Measurements from ENCODE around the gene LTN1. TPM values are rescaled to one million over a fixed set of nuclear protein-coding genes. Genes with fewer than 3 reads are reported as not detected.

Gene LTN1
- total RNA-seq, 1 experiment from 2014 or later: 27.1 TPM

DNA sequence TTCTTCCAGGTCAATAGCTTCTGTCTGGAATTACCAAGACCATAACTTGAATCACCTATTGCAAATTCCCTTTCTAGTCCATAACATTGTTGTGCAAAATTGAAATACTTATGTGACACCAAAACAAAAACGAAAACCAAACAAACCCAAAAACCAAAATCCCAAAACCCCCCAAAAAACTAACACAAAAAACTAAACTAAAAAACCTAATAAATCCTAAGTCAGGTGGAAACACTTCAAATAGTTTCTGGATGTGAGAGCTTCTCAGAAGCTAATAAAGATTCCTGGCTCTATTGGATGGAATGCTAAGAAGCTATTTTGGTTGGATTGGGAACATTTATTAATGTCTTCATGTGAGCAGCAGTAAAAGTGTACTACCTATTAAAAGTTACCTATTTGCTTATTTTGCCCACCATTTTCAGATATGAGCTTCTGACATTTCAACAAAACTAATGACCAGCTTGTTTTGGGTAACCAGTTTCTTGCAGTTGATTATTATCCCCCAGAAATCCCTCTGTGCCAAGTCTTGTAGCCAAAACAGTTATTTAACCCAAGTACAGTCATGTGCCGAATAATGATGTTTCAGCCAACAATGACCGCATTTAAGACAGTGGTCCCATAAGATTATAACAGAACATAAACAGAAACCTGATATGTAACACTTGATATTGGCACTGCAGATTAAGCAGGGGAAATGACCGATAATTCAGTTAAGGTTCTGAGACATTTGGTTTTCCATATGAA is 76.4 kb downstream of the LTN1 start:
- CTCF ChIA-PET: no interaction called here
- peaks cover 5% of the 10 kb centered on the region for H3K36me3 Mint-ChIP-seq (ENCODE audit: insufficient read depth, unreplicated experiment)
- TF ChIP-seq, protein P1, sequence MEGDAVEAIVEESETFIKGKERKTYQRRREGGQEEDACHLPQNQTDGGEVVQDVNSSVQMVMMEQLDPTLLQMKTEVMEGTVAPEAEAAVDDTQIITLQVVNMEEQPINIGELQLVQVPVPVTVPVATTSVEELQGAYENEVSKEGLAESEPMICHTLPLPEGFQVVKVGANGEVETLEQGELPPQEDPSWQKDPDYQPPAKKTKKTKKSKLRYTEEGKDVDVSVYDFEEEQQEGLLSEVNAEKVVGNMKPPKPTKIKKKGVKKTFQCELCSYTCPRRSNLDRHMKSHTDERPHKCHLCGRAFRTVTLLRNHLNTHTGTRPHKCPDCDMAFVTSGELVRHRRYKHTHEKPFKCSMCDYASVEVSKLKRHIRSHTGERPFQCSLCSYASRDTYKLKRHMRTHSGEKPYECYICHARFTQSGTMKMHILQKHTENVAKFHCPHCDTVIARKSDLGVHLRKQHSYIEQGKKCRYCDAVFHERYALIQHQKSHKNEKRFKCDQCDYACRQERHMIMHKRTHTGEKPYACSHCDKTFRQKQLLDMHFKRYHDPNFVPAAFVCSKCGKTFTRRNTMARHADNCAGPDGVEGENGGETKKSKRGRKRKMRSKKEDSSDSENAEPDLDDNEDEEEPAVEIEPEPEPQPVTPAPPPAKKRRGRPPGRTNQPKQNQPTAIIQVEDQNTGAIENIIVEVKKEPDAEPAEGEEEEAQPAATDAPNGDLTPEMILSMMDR (IDR thresholded peaks at IDR 0.05; ENCODE audit: unreplicated experiment): no peak
- POLR2A ChIA-PET: interaction anchor here (1.6 kb wide), 1 partner anchor 32 kb away, joined by 3 read pairs; a partner anchor contains a TSS
- intact Hi-C loops (cut with micrococcal nuclease): no loop called here
- H3K4me3 Mint-ChIP-seq (ENCODE audit: unreplicated experiment): no peak overlapping the region
- no TSS peak for BruUV-seq (replicated peaks)
- H3K27ac Mint-ChIP-seq (ENCODE audit: low read depth, unreplicated experiment): no peak overlapping the region
- no peak for DNase-seq (ENCODE audit: unreplicated experiment)
- H3K9me3 Mint-ChIP-seq (ENCODE audit: unreplicated experiment): no peaks in the 10 kb centered on the region
- no peaks in the 10 kb centered on the region for H3K27me3 Mint-ChIP-seq (ENCODE audit: insufficient read depth, unreplicated experiment)
- H3K4me1 Mint-ChIP-seq (ENCODE audit: insufficient read depth, unreplicated experiment): no peaks in the 10 kb centered on the region

DNA sequence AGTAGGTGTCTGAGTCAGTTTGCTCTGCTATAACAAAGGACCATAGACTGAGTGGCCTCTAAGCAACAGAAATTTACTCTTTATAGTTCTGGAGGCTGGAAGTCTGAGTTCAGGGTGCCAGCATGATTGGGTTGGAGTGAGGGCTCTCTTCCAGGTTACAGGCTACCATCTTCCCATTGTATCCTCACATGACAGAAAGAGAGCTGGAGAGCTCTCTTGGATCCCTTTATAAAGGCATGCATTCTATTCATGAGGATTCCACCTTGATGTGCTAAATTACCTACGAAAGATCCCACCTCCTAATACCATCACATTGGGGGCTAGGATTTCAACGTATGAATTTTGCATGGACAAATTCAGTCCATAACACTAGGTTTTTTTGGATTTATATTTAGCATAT is 79.6 kb downstream of the LTN1 start:
- TF ChIP-seq, protein P1 (IDR thresholded peaks at IDR 0.05; ENCODE audit: unreplicated experiment): no peak

DNA sequence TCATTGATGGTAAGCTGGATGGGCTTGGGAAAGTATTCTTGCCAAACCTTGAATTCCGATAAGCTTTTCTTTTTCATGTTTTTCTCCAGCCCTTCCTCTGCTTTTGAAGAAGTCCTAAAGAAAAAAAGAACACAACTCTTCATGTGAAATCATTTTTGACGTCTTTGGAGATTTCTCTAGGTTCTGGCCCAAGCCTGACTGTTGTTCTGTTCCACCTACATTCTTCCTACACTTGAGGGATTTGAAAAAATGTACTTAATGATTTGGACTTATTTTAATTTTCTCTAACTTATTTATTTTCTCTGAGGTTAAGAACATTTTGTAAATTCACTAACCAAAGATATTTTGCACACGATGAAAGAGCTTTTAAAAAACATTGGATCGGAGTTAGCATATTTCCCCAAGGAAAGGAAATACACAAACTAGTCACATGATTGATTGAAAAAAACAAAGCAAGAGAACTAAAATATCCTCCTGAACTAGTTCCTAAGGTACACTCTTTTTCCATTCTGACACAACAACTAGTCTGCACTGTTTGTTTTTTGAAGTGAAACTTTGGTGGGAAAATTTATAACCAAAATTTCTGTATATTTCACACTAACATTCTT is 82.3 kb downstream of the LTN1 start:
- Mint-ChIP-seq H3K4me1 (ENCODE audit: insufficient read depth, unreplicated experiment) (no peaks in the 10 kb centered on the region), H3K4me3 (ENCODE audit: unreplicated experiment) (no peak overlapping the region), H3K36me3 (ENCODE audit: insufficient read depth, unreplicated experiment) (peaks cover 5% of the 10 kb centered on the region), H3K27ac (ENCODE audit: low read depth, unreplicated experiment) (no peak overlapping the region), H3K27me3 (ENCODE audit: insufficient read depth, unreplicated experiment) (no peaks in the 10 kb centered on the region), H3K9me3 (ENCODE audit: unreplicated experiment) (no peaks in the 10 kb centered on the region)
- BruUV-seq (replicated peaks): no TSS peak
- no peak for DNase-seq (ENCODE audit: unreplicated experiment)
- intact Hi-C loops (cut with micrococcal nuclease): no loop called here
- TF ChIP-seq, protein P1 (IDR thresholded peaks at IDR 0.05; ENCODE audit: unreplicated experiment): no peak
- POLR2A ChIA-PET: interaction anchor here (0.6 to 1.0 kb wide), 3 partner anchors 21 to 52 kb away, joined by 3 to 4 read pairs (median 3); a partner anchor contains a TSS
- CTCF ChIA-PET: no interaction called here

More for the DNA sequence above, 79.6 kb downstream of the LTN1 start:
- no peaks in the 10 kb centered on the region for H3K27me3 Mint-ChIP-seq (ENCODE audit: insufficient read depth, unreplicated experiment)
- H3K36me3 Mint-ChIP-seq (ENCODE audit: insufficient read depth, unreplicated experiment): peaks cover 5% of the 10 kb centered on the region
- H3K27ac Mint-ChIP-seq (ENCODE audit: low read depth, unreplicated experiment): no peak overlapping the region
- intact Hi-C loops (cut with micrococcal nuclease): no loop called here
- BruUV-seq (replicated peaks): no TSS peak
- H3K4me1 Mint-ChIP-seq (ENCODE audit: insufficient read depth, unreplicated experiment): no peaks in the 10 kb centered on the region
- no peak for DNase-seq (ENCODE audit: unreplicated experiment)
- CTCF ChIA-PET: interaction anchor here (0.6 kb wide), 1 partner anchor 11 kb away, joined by 3 read pairs; no protein-coding TSS in a partner anchor
- POLR2A ChIA-PET: no interaction called here
- H3K4me3 Mint-ChIP-seq (ENCODE audit: unreplicated experiment): no peak overlapping the region
- no peaks in the 10 kb centered on the region for H3K9me3 Mint-ChIP-seq (ENCODE audit: unreplicated experiment)

DNA sequence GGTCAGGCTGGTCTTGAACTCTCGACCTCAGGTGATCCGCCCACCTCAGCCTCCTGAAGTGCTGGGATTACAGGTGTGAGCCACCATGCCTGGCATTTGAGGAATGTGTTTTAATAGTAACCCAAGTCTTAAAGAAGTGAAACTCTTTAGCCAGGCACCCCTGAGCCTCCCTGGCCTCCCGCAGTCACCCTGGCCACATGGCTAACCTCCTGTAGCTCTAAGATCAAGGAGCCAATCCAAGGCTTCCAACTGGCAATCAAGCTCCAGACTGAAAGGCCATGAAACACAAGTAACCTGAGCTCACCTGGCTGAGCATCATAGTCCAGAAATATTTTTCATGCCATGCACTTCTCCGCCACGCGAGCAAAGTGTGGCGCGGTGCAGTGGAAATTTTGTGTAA is 84.3 kb downstream of the LTN1 start:
- H3K27ac Mint-ChIP-seq (ENCODE audit: low read depth, unreplicated experiment): no peak overlapping the region
- intact Hi-C loops (cut with micrococcal nuclease): no loop called here
- DNase-seq (ENCODE audit: unreplicated experiment): no peak
- H3K36me3 Mint-ChIP-seq (ENCODE audit: insufficient read depth, unreplicated experiment): no peaks in the 10 kb centered on the region
- no peaks in the 10 kb centered on the region for H3K27me3 Mint-ChIP-seq (ENCODE audit: insufficient read depth, unreplicated experiment)
- TF ChIP-seq, protein P1 (IDR thresholded peaks at IDR 0.05; ENCODE audit: unreplicated experiment): no peak
- BruUV-seq (replicated peaks): no TSS peak
- ChIA-PET CTCF (no interaction called here), POLR2A (no interaction called here)
- no peak overlapping the region for H3K4me3 Mint-ChIP-seq (ENCODE audit: unreplicated experiment)
- H3K4me1 Mint-ChIP-seq (ENCODE audit: insufficient read depth, unreplicated experiment): no peaks in the 10 kb centered on the region
- H3K9me3 Mint-ChIP-seq (ENCODE audit: unreplicated experiment): no peaks in the 10 kb centered on the region
